ENCODE data around the gene NDRG2.

GRCh38 chr14:21073921-21074320 is 49.1 kb upstream of the NDRG2 start:
- TF ChIP-seq CTCF (conservative IDR thresholded peaks at IDR 0.05 in 1 of 2, IDR thresholded peaks at IDR 0.05 in 1 of 2; ENCODE audit: low read depth in 1 of 2, low read length in 2 of 2) (no peak), EZH2 (IDR thresholded peaks at IDR 0.05; ENCODE audit: low read length, missing control alignments) (no peak)

Data from fibroblast of lung (primary cell).